K562 (cell line): ENCODE measurements around the gene ZNF776. TPM values are rescaled to one million over a fixed set of nuclear protein-coding genes. Genes with fewer than 3 reads are reported as not detected.
A peak's percentile ranks its signal among the peaks of the same experiment; 100 is the strongest.

ENCODE experiments used
- AFF1 ChIP-seq, 2 experiments: fragments of 450-650 bp; IDR thresholded peaks; 2 replicates each; pipeline ENCODE4 v1.6.1; 2018; ENCODE audit warnings: mild to moderate bottlenecking in 2 of 2, low read depth in 1 of 2; ENCODE audit not compliant: partially characterized antibody in 2 of 2
- AFF4 ChIP-seq: sonication (generic); formaldehyde crosslinking; IDR thresholded peaks from 2 replicates; pipeline ENCODE4 v1.8.0; 2023; ENCODE audit warnings: mild to moderate bottlenecking, missing genetic modification reagents
- ARID4B ChIP-seq: sonication (generic); formaldehyde crosslinking; IDR thresholded peaks from 2 replicates; pipeline ENCODE4 v1.8.0; 2022; ENCODE audit warnings: mild to moderate bottlenecking, missing genetic modification reagents
- ATF7 ChIP-seq: fragments of 450-650 bp; IDR thresholded peaks from 2 replicates; pipeline ENCODE4 v1.7.1; 2014; ENCODE audit warnings: mild to moderate bottlenecking, moderate library complexity
- CREB1 ChIP-seq, 2 experiments: sonication (generic) in 1 of 2; formaldehyde crosslinking in 1 of 2; IDR thresholded peaks; 2 replicates each; pipeline versions ENCODE4 v1.6.1 to v1.8.0; 2012 to 2022; ENCODE audit warnings: inconsistent platforms in 1 of 2, mild to moderate bottlenecking in 1 of 2, missing genetic modification reagents in 1 of 2, moderate library complexity in 1 of 2
- MTA3 ChIP-seq: fragments of 450-650 bp; formaldehyde crosslinking; IDR thresholded peaks from 2 replicates; pipeline ENCODE4 v1.6.1; 2017; ENCODE audit warnings: mild to moderate bottlenecking, borderline replicate concordance
- NRF1 ChIP-seq, 2 experiments: fragments of 450-650 bp; IDR thresholded peaks in 1 of 2; conservative IDR thresholded peaks in 1 of 2; 2 replicates each; pipeline ENCODE4 v1.6.1; 2014; ENCODE audit warnings: mild to moderate bottlenecking in 2 of 2
- SIN3B ChIP-seq: fragments of 450-650 bp; IDR thresholded peaks from 2 replicates; pipeline ENCODE4 v1.6.1; 2017; ENCODE audit warnings: low read depth, mild to moderate bottlenecking, moderate library complexity
- SRSF1 ChIP-seq: fragments of 200-400 bp; formaldehyde crosslinking; IDR thresholded peaks from 2 replicates; pipeline ENCODE4 v1.6.1; 2017; ENCODE audit warnings: mild to moderate bottlenecking, low read depth, low read length, moderate library complexity
- VEZF1 ChIP-seq: fragments of 200-800 bp; sonication (Bioruptor generic); IDR thresholded peaks from 2 replicates; pipeline ENCODE4 v1.6.1; 2017; ENCODE audit warnings: missing genetic modification characterization, missing compliant biosample characterization
- ZNF766 ChIP-seq: fragments of 200-800 bp; sonication (Bioruptor generic); conservative IDR thresholded peaks from 2 replicates; pipeline ENCODE4 v1.6.1; 2016; ENCODE audit warnings: missing genetic modification characterization, missing compliant biosample characterization
- polyA plus RNA-seq, 8 experiments: library from polyadenylated mRNA; depleted of rRNA in 4 of 8; stranded (reverse) in 5 of 8; unstranded in 3 of 8; fragments of >200 nt; fragmentation: Nextera tagmentation in 2 of 8; fragmentation: Illumina TruSeq in 1 of 8; extraction: Ambion mirVana in 2 of 8; extraction: Trizol in 1 of 8; gene quantifications; 2 replicates each; pipeline versions ENCODE4 v1.2.1 to v1.2.3, GENCODE V29; 2011 to 2014; ENCODE audit warnings: inconsistent platforms in 1 of 8, missing spikeins in 1 of 8
- total RNA-seq, 7 experiments: library from RNA; depleted of rRNA in 6 of 7; stranded (reverse); fragments of >200 nt in 6 of 7; fragmentation: Illumina TruSeq in 2 of 7; extraction: Trizol in 2 of 7; gene quantifications; 2 replicates each; pipeline versions ENCODE4 v1.2.1 to v1.2.3, GENCODE V29; 2011 to 2021; ENCODE audit warnings: low replicate concordance in 1 of 7

Gene ZNF776
- total and polyA plus RNA-seq, 9 of the 15 experiments (the other 6 are each of a cell fraction or from before 2014, with no cell fraction given): 2.2 to 16.9 (median 8.2) TPM

- TF ChIP-seq AFF1 (IDR thresholded peaks at IDR 0.05; ENCODE audit: low read depth in 1 of 2, partially characterized antibody in 2 of 2) (peak in 1 of 2 experiments; percentile 91), ARID4B (CRISPR knock-in tag) (peak; percentile 58; the same call in 1 of the 2 replicates), NRF1 (conservative IDR thresholded peaks at IDR 0.05 in 1 of 2, IDR thresholded peaks at IDR 0.05 in 1 of 2) (peak; percentile 23 to 30; a peak in 1 of 4 replicates), SRSF1 (0 out of 2 replicates have a peak, but pooled peaks have one; percentile 84), ZNF766 (CRISPR knock-in tag) (peak; percentile 65), ATF7 (peak; percentile 51), CREB1 (IDR thresholded peaks at IDR 0.05) (peak; percentile 51; the same call in 1 of the 2 replicates), CREB1 (CRISPR knock-in tag; IDR thresholded peaks at IDR 0.05) (no peak), SIN3B (peak; percentile 29; the same call in 1 of the 2 replicates), MTA3 (peak; percentile 21; the same call in 1 of the 2 replicates), AFF4 (CRISPR knock-in tag) (no peak), VEZF1 (peak; percentile 55; the same call in 1 of the 2 replicates)
Measured at GRCh38 chr19:57769345-57770131, 22.9 kb downstream of the ZNF776 start, which contains the start of gene ZNF586 (continued).
